Prostate gland (tissue), 2 donors: ENCODE measurements around the gene CST2. TPM values are rescaled to one million over a fixed set of nuclear protein-coding genes. Genes with fewer than 3 reads are reported as not detected.
"Not testable (repeated sequence)": the region's sequence is repeated elsewhere in the genome, so short reads cannot be mapped to it uniquely, and the experiment has no call there.

Experiments
- DNase-seq: peaks from one replicate; pipeline ENCODE4 v3.0.0-alpha.2; 2019; ENCODE audit warnings: low spot score
- H3K27ac ChIP-seq, 2 donors: fragments of 200-600 bp; sonication (generic); 2 replicates each; pipeline ENCODE4 v1.5.1; 2017 to 2019
- H3K27me3 ChIP-seq: fragments of 200-600 bp; sonication (generic); replicated peaks from 2 replicates; pipeline ENCODE4 v1.5.1; 2019; ENCODE audit not compliant: insufficient read depth
- H3K36me3 ChIP-seq, 2 donors: fragments of 200-600 bp; sonication (generic); 1 replicate in 1 of 2; 2 replicates in 1 of 2; pipeline versions ENCODE4 v1.5.1 to v1.8.1; 2017 to 2019
- H3K4me1 ChIP-seq: fragments of 200-600 bp; sonication (generic); replicated peaks from 2 replicates; pipeline ENCODE4 v1.5.1; 2019
- H3K4me3 ChIP-seq, 2 donors: fragments of 200-600 bp; sonication (generic); 2 replicates each; pipeline ENCODE4 v1.5.1; 2017 to 2019
- H3K9me3 ChIP-seq: fragments of 200-600 bp; sonication (generic); 2 replicates; pipeline ENCODE4 v1.5.1; 2017
- CTCF ChIP-seq, 4 experiments: fragments of 200-600 bp in 2 of 4; fragments of 450-650 bp in 2 of 4; sonication (generic) in 2 of 4; IDR thresholded peaks; 1 replicate in 3 of 4; 2 replicates in 1 of 4; pipeline ENCODE4 v1.5.1; 2016 to 2019; ENCODE audit warnings: antibody characterized with exemption in 4 of 4, mild to moderate bottlenecking in 2 of 4, moderate library complexity in 2 of 4
- POLR2A ChIP-seq: fragments of 450-650 bp; IDR thresholded peaks from one replicate; pipeline ENCODE4 v1.6.1; 2016; ENCODE audit warnings: antibody characterized with exemption, mild to moderate bottlenecking
- POLR2AphosphoS5 ChIP-seq: sonication (generic); formaldehyde crosslinking; IDR thresholded peaks from one replicate; pipeline ENCODE4 v1.6.1; 2017; ENCODE audit warnings: antibody characterized with exemption
- WGBS: methylation state at CpG from one replicate; pipeline ENCODE4 v1.1.5; 2018; 5-methylcytosine and 5-hydroxymethylcytosine counted together
- intact Hi-C: fragments of 100-400 bp; cut with DNase I; formaldehyde crosslinking; loops from one replicate; pipeline ENCODE4 v1.14.2; 2022
- total RNA-seq, 2 donors: library from RNA; depleted of rRNA; stranded (reverse); fragments of >200 nt; gene quantifications; one replicate each; pipeline ENCODE4 v1.1.0, GENCODE V29; 2016

The CST2 gene
- total RNA-seq, 2 donors from 2014 or later, result not detected

GRCh38 chr20:23832775-23833513, 6.4 kb upstream of the CST2 start:
- no peak for DNase-seq
- no peaks in the 10 kb centered on the region for H3K36me3 ChIP-seq
- H3K9me3 ChIP-seq, result no peaks in the 10 kb centered on the region
- H3K4me3 ChIP-seq, result no peak overlapping the region
- H3K4me1 ChIP-seq, result no peaks in the 10 kb centered on the region
- intact Hi-C loops, result no loop called here
- no peak for TF ChIP-seq POLR2A
- no peak for TF ChIP-seq POLR2AphosphoS5
- no peak for TF ChIP-seq CTCF (IDR thresholded peaks at IDR 0.05)
- no peaks in the 10 kb centered on the region for H3K27me3 ChIP-seq
- WGBS, result 67% methylated on average over 3 of the region's 3 CpGs
- no peak overlapping the region for H3K27ac ChIP-seq

- H3K27me3 ChIP-seq, H3K27ac ChIP-seq, intact Hi-C loops, H3K9me3 ChIP-seq, H3K4me1 ChIP-seq, DNase-seq, H3K36me3 ChIP-seq, H3K4me3 ChIP-seq: not testable (repeated sequence)
- WGBS, result 55% methylated on average over 3 of the region's 3 CpGs
These were observed 5.4 kb upstream of the CST2 start for GRCh38 chr20:23831961-23832360.

DNA sequence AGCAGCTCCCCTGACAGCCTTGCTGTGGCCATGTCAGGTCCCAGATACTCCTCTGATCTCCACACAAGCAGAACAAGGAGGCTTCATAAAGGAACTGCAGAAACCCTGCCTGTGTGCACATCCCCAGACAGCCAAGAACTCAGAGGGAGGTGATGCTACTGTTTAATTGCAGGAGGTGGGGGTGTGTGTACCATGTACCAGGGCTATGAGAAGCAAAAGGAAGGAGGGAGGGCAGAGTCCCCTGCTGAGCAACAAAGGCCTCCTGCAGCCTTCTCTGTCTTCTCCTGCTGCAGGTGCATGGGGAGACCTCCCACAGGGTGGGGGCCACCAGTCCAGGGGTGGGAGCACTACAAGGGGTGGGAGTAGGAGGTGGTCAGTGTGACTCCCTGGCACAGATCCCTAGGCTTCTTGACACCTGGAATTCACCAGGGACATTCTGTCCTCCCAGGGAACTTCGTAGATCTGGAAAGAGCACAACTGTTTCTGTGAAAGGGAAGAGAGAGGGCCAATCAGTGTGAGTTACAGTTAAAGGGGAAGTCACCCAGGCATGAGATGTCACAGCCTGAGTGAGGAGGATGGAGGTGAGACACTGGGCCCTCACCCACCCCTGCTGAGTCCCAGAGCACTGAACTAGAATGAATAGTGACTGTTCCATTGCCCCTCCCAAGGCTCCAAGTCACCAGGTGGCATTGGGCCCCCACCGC, 2.8 kb downstream of the CST2 start:
- WGBS, result 69% methylated on average over 2 of the region's 2 CpGs
- Histone ChIP-seq H3K4me1 (no peaks in the 10 kb centered on the region), H3K4me3 (no peak overlapping the region), H3K9me3 (no peaks in the 10 kb centered on the region), H3K36me3 (no peaks in the 10 kb centered on the region), H3K27ac (peak overlapping the region in 1 of 2 donors; percentile 11), H3K27me3 (no peaks in the 10 kb centered on the region)
- no peak for DNase-seq
- intact Hi-C loops, result no loop called here
- TF ChIP-seq POLR2A (no peak), POLR2AphosphoS5 (peak; percentile 12)

- no peak for TF ChIP-seq CTCF (IDR thresholded peaks at IDR 0.05)
- no peak overlapping the region for H3K4me3 ChIP-seq
- no peaks in the 10 kb centered on the region for H3K4me1 ChIP-seq
- no peak for DNase-seq
- H3K9me3 ChIP-seq, result no peaks in the 10 kb centered on the region
- peak overlapping the region in 1 of 2 donors; percentile 11 for H3K27ac ChIP-seq
- WGBS, result 36% methylated on average over 5 of the region's 5 CpGs
- intact Hi-C loops, result no loop called here
- no peaks in the 10 kb centered on the region for H3K36me3 ChIP-seq
- H3K27me3 ChIP-seq, result no peaks in the 10 kb centered on the region
These were observed 3.4 kb downstream of the CST2 start for GRCh38 chr20:23823111-23823510.

- H3K4me3 ChIP-seq, result no peak overlapping the region
- DNase-seq, result no peak
- H3K9me3 ChIP-seq, result no peaks in the 10 kb centered on the region
- H3K36me3 ChIP-seq, result no peaks in the 10 kb centered on the region
- no peaks in the 10 kb centered on the region for H3K27me3 ChIP-seq
- TF ChIP-seq POLR2A (no peak), CTCF (IDR thresholded peaks at IDR 0.05) (no peak), POLR2AphosphoS5 (no peak)
- intact Hi-C loops, result no loop called here
- no peaks in the 10 kb centered on the region for H3K4me1 ChIP-seq
- 42% methylated on average over 2 of the region's 2 CpGs for WGBS
- H3K27ac ChIP-seq, result no peak overlapping the region
These were observed 6.0 kb downstream of the CST2 start for GRCh38 chr20:23820493-23820892.

GRCh38 chr20:23811559-23811958, 15.0 kb downstream of the CST2 start:
- H3K4me1 ChIP-seq, H3K27ac ChIP-seq, intact Hi-C loops, DNase-seq, H3K36me3 ChIP-seq, H3K4me3 ChIP-seq, H3K9me3 ChIP-seq, H3K27me3 ChIP-seq: not testable (repeated sequence)
- 86% methylated on average over 1 of the region's 1 CpG for WGBS

GRCh38 chr20:23810349-23810748, 16.2 kb downstream of the CST2 start:
- DNase-seq, H3K4me1 ChIP-seq, H3K9me3 ChIP-seq, H3K4me3 ChIP-seq, H3K36me3 ChIP-seq, H3K27ac ChIP-seq, H3K27me3 ChIP-seq, intact Hi-C loops: not testable (repeated sequence)
- WGBS, result 87% methylated on average over 2 of the region's 2 CpGs
